Vagina (tissue), 2 donors: Measurements from ENCODE around the gene SMOC2.

Experiments
- CTCF ChIP-seq, 3 experiments: fragments of 450-650 bp in 2 of 3; fragments of 200-600 bp in 1 of 3; sonication (generic) in 1 of 3; IDR thresholded peaks; one replicate each; pipeline ENCODE4 v1.5.1; 2017 to 2019; ENCODE audit warnings: antibody characterized with exemption in 3 of 3, mild to moderate bottlenecking in 2 of 3, moderate library complexity in 2 of 3
- POLR2A ChIP-seq, 2 donors: fragments of 450-650 bp; IDR thresholded peaks; one replicate each; pipeline ENCODE4 v1.6.1; 2017; ENCODE audit warnings: antibody characterized with exemption in 2 of 2, mild to moderate bottlenecking in 2 of 2, moderate library complexity in 2 of 2

- TF ChIP-seq CTCF (IDR thresholded peaks at IDR 0.05) (no peak), POLR2A (IDR thresholded peaks at IDR 0.05) (no peak)
These were observed 226.4 kb downstream of the SMOC2 start for GRCh38 chr6:168667428-168667805.
